Hematopoietic multipotent progenitor cell (in vitro differentiated cells): Measurements from ENCODE around the gene GGA1. TPM values are rescaled to one million over a fixed set of nuclear protein-coding genes. Genes with fewer than 3 reads are reported as not detected.
A peak's percentile ranks its signal among the peaks of the same experiment; 100 is the strongest.
"Not testable (repeated sequence)": the region's sequence is repeated elsewhere in the genome, so short reads cannot be mapped to it uniquely, and the experiment has no call there.

ENCODE experiments used
- DNase-seq, 3 donors: peaks; one replicate each; pipeline ENCODE4 v3.0.0-alpha.2; 2011 to 2015; ENCODE audit warnings: low read depth in 2 of 3, low spot score in 2 of 3
- total RNA-seq: library from RNA; depleted of rRNA; stranded (reverse); fragments of >200 nt; gene quantifications from one replicate; pipeline ENCODE4 v1.2.3, GENCODE V29; 2012

The GGA1 gene
- total RNA-seq, 1 donor: 57.6 TPM

DNA sequence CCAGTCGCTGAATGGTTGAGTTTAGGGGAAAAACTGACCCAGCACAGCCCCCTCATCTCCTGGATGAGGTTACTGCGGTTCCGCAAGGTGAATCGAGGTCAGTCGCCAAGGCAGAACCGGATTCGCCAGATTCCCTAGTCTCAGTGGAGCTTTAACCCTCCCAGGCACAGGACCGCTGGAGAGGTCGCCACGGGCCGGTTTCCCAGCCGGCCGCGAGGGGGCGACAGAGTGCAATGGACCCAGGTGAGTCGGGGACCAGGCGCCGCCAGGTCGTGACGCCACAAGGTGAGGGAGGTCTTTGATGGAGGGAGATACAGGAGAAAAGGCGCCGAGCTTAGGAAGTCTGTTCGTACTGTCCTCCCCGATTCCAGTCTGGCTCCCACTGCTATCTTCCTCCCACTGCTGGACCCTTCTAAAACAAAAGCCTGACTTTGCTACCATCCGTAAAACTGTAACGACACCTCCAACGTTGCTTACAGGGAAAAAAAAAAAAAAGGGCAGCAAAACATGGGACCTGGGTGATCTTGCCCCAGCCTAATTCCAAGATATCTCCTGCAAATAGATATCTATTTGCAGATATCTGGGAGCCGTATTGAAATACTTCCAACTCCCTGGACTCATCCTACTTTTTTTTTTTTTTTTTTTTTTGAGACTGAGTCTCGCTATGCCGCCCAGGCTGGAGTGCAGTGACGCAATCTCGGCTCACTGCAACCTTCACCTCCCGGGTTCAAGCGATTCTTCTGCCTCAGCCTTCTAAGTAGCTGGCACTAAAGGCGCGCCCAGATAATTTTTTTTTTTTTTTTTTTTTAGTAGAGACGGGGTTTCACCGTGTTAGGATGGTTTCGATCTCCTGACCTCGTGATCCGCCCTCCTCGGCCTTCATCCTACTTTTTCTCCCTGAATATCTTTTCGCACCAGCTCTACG is 1.4 kb upstream of the GGA1 start:
- peak; percentile 70 to 90 (median 75) for DNase-seq

- DNase-seq: no peak
Measured at GRCh38 chr22:37607935-37608476, 628 bp upstream of the GGA1 start.

- DNase-seq: no peak
Measured at GRCh38 chr22:37609240-37610152, 862 bp downstream of the GGA1 start.

GRCh38 chr22:37610153-37610475 is 1.5 kb downstream of the GGA1 start:
- DNase-seq: not testable (repeated sequence)

- DNase-seq: peak in 1 of 3 donors; percentile 28
Measured at GRCh38 chr22:37610480-37611129, 2.0 kb downstream of the GGA1 start.

- DNase-seq: no peak
Measured at GRCh38 chr22:37611207-37611606, 2.6 kb downstream of the GGA1 start.

DNA sequence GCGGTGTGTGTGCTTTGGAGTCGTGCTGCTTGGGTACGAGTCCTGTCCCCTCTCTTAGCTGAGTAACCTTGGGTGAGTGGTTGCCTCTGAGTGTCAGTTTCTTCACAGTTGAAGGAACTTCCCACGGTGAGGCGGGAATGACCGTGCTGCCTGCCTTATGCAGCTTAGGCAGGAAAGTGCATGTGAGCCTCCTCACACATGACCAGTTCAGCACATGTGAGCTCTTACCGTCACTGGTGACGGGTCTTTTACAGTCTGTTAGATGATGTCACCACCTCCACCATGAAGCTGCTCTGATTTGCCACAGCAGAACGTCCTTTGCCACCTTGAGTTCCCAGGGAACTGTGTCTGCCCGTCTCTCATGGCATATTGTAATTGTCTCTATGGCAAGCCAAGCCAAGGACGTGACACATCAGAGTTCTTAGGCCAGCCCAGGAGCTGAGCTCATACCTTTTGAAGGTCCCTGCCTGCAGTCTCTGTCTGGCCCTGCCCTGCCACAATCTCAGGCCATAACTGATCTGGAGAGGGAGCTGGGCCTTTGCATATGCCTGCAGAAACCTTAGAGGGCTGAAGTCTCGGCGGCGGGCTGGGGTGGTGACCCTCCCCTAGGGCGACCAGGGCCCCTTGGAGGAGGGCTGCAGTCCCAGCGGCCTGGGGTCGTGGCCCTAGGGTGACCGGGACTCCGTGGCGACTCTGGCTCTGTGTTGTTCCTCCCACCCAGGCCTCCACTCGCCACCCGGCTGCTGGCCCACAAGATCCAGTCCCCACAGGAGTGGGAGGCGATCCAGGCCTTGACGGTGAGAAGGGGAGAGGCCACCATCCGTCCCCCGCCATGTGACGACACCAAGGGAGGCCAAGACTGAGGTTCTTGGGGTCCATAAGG is 7.8 kb downstream of the GGA1 start:
- no peak for DNase-seq

GRCh38 chr22:37617431-37617830 is 8.8 kb downstream of the GGA1 start:
- DNase-seq: no peak

GRCh38 chr22:37618072-37618656 is 9.5 kb downstream of the GGA1 start:
- DNase-seq: no peak

- no peak for DNase-seq
Measured at GRCh38 chr22:37618674-37619073, 10.0 kb downstream of the GGA1 start.

DNA sequence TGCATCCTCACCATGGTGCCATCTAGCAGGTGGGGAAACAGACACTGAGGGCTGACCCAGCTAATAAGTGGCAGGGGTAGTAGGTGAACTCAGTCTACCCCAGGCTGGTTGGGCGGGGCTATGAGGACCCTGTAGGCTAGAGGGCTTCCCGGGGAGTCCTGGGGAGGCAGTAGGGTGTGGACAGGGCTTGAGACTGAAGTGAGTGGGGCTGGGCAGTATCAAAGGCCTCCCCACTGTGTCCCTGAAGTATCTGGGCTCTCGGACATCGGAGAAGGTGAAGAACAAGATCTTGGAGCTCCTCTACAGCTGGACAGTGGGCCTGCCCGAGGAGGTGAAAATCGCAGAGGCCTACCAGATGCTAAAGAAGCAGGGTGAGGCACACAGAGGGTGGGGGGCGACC is 11.4 kb downstream of the GGA1 start:
- DNase-seq: no peak

GRCh38 chr22:37621352-37621860 is 12.8 kb downstream of the GGA1 start:
- DNase-seq: no peak

GRCh38 chr22:37623075-37624016 is 14.7 kb downstream of the GGA1 start:
- DNase-seq: peak; percentile 63 to 85 (median 71)

DNA sequence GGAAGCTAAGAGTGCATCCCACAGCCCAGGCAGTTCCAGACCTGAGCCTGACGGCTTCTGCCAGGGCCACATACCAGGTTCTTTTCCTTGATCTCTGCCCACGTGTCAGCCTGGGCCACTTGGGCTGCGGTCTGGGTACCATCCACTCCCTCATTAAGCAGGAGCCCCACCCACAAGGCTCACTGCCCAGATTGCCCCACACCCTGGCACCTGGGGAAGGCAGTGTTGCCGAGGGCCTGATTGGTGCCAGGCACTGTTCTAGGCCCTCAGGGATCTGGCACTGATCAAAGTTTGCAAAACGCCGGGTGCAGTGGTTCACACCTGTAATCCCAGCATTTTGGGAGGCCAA is 15.4 kb downstream of the GGA1 start:
- no peak for DNase-seq

- DNase-seq: no peak
Measured at GRCh38 chr22:37624876-37625275, 16.2 kb downstream of the GGA1 start.

GRCh38 chr22:37625737-37626136 is 17.1 kb downstream of the GGA1 start:
- no peak for DNase-seq

DNA sequence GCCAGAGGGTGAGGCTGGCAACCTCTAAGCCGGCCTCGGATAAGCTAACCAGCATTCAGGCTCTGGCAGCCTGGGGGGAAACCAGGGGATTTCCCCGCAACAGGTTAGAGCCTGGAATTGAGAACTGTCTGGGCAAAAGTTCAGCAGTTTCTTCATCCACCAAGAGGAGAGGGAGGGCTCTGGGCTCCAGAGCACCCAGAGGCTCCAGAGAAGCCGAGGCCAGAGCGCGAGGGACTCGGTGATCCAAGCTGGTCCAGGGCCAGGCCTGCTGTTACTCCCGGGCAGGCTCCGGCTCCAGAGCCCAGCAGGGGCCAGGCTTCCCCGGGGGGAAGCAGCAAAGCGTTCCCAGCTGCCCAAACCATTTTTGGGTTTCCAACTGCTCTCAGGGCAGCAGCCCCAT is 17.5 kb downstream of the GGA1 start:
- no peak for DNase-seq

- no peak for DNase-seq
Measured at GRCh38 chr22:37626556-37627075, 18.0 kb downstream of the GGA1 start.
